NB4 (cell line): ENCODE measurements around the gene RGS9.

Experiments
- CTCF ChIP-seq: IDR thresholded peaks from one replicate; pipeline ENCODE4 v1.5.1; 2012; ENCODE audit warnings: low read depth, low read length
- MAX ChIP-seq: IDR thresholded peaks from 2 replicates; pipeline ENCODE4 v1.6.1; 2011; ENCODE audit warnings: low read depth, low read length
- POLR2A ChIP-seq: IDR thresholded peaks from 2 replicates; pipeline ENCODE4 v1.6.1; 2011; ENCODE audit warnings: mild to moderate bottlenecking; ENCODE audit not compliant: insufficient read length; ENCODE audit errors: extremely low read depth

GRCh38 chr17:65175952-65176351 is 38.8 kb downstream of the RGS9 start:
- TF ChIP-seq CTCF, result no peak
- no peak for TF ChIP-seq POLR2A
- no peak for TF ChIP-seq MAX
